Stomach (tissue), 9 donors: ENCODE results near the gene ACADL. TPM values are rescaled to one million over a fixed set of nuclear protein-coding genes. Genes with fewer than 3 reads are reported as not detected.

Experiments
- DNase-seq, 2 donors: peaks; one replicate each; pipeline versions ENCODE4 v3.0.0 to v3.0.0-alpha.2; 2013 to 2019
- H3K27ac ChIP-seq, 5 donors: fragments of 200-600 bp in 4 of 5; sonication (generic) in 4 of 5; one replicate each; pipeline ENCODE4 v1.5.1; 2013 to 2019; ENCODE audit warnings: mild to moderate bottlenecking in 1 of 5, moderate library complexity in 1 of 5
- H3K27me3 ChIP-seq, 3 donors: fragments of 200-600 bp; sonication (generic); one replicate each; pipeline ENCODE4 v1.5.1; 2017 to 2019; ENCODE audit warnings: mixed run types in 1 of 3
- H3K36me3 ChIP-seq, 4 donors: fragments of 200-600 bp; sonication (generic); 1 replicate in 3 of 4; 2 replicates in 1 of 4; pipeline ENCODE4 v1.5.1; 2016 to 2019
- H3K4me1 ChIP-seq, 4 donors: fragments of 200-600 bp; sonication (generic); one replicate each; pipeline ENCODE4 v1.5.1; 2016 to 2019
- H3K4me3 ChIP-seq, 4 donors: fragments of 200-600 bp; sonication (generic) in 3 of 4; one replicate each; pipeline ENCODE4 v1.5.1; 2016 to 2019; ENCODE audit warnings: mild to moderate bottlenecking in 1 of 4
- H3K9me3 ChIP-seq, 4 donors: fragments of 200-600 bp; sonication (generic); one replicate each; pipeline ENCODE4 v1.5.1; 2016 to 2019
- EP300 ChIP-seq: sonication (generic); formaldehyde crosslinking; IDR thresholded peaks from one replicate; pipeline ENCODE4 v1.6.1; 2017; ENCODE audit warnings: antibody characterized with exemption
- POLR2A ChIP-seq, 4 donors: fragments of 450-650 bp; IDR thresholded peaks; one replicate each; pipeline ENCODE4 v1.6.1; 2016; ENCODE audit warnings: antibody characterized with exemption in 4 of 4, control low read depth in 2 of 4, mild to moderate bottlenecking in 1 of 4, moderate library complexity in 1 of 4
- POLR2AphosphoS5 ChIP-seq, 3 donors: sonication (generic); formaldehyde crosslinking; IDR thresholded peaks; one replicate each; pipeline ENCODE4 v1.6.1; 2016; ENCODE audit warnings: antibody characterized with exemption in 3 of 3
- WGBS, 5 donors: extraction: QIAGEN DNeasy Blood & Tissue Kit in 3 of 5; methylation state at CpG; one replicate each; pipeline versions ENCODE4 v1.1.5 to v1.1.7; 2013 to 2018; 5-methylcytosine and 5-hydroxymethylcytosine counted together
- intact Hi-C: fragments of 100-400 bp; cut with DNase I; formaldehyde crosslinking; loops from one replicate; pipeline ENCODE4 v1.15.1; 2023; ENCODE audit warnings: low total_unique reads
- polyA plus RNA-seq, 3 donors: library from polyadenylated mRNA; stranded (reverse); fragments of 200-250 nt; gene quantifications; one replicate each; pipeline ENCODE4 v1.2.3, GENCODE V29; 2013
- total RNA-seq, 5 donors: library from RNA; depleted of rRNA; stranded (reverse); fragments of >200 nt; gene quantifications; one replicate each; pipeline versions ENCODE4 v1.1.0 to v1.2.3, GENCODE V29; 2014 to 2016
- TF ChIP-seq, protein P1 (sequence below), 7 experiments: fragments of 450-650 bp in 4 of 7; fragments of 200-600 bp in 3 of 7; sonication (generic) in 3 of 7; IDR thresholded peaks; one replicate each; pipeline ENCODE4 v1.5.1; 2016 to 2019; ENCODE audit warnings: antibody characterized with exemption in 7 of 7, control low read depth in 2 of 7, mild to moderate bottlenecking in 1 of 7
- donor health status: healthy with polysubstance abuse.
- donor health status: Bipolar disorder and iron deficiency.
- donor health status: healthy.

ACADL gene
- total and polyA plus RNA-seq, 8 donors = 3.3 to 17.5 (median 4.9) TPM; not detected in 2

DNA sequence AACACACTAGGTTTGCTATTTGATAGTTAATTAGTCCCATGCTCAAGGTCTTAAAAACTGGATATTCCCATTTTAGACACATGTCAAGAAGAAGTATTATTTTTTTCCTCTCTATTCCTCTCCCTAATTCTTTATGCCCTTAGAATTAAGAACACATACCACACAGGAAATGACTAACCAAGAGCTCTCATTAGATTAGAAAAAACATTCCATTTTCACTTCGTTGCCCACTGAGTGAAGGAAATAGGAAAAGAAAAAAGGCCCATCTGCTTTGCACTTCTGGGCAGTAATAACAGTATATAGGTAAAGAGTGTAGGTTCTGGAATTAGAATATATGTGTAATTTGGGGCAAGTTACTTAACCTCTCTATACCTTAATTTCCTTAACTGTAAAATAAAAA lies 26.9 kb downstream of the ACADL start:
- Histone ChIP-seq H3K4me3 (no peak overlapping the region), H3K36me3 (no peaks in the 10 kb centered on the region), H3K9me3 (no peaks in the 10 kb centered on the region), H3K4me1 (peaks cover 0 to 30% (median 6%) of the 10 kb centered on the region in 4 donors), H3K27me3 (no peaks in the 10 kb centered on the region), H3K27ac (no peak overlapping the region)
- 9 to 23% (median 18%) methylated on average over 1 of the region's 1 CpG for WGBS, 5 donors
- intact Hi-C loops = loop anchor here (5.0 kb wide), 1 partner anchor 221 kb away; no protein-coding TSS in a partner anchor
- DNase-seq = no peak
- TF ChIP-seq POLR2AphosphoS5 (IDR thresholded peaks at IDR 0.05) (no peak), EP300 (no peak), POLR2A (IDR thresholded peaks at IDR 0.05) (no peak)
- TF ChIP-seq, protein P1, sequence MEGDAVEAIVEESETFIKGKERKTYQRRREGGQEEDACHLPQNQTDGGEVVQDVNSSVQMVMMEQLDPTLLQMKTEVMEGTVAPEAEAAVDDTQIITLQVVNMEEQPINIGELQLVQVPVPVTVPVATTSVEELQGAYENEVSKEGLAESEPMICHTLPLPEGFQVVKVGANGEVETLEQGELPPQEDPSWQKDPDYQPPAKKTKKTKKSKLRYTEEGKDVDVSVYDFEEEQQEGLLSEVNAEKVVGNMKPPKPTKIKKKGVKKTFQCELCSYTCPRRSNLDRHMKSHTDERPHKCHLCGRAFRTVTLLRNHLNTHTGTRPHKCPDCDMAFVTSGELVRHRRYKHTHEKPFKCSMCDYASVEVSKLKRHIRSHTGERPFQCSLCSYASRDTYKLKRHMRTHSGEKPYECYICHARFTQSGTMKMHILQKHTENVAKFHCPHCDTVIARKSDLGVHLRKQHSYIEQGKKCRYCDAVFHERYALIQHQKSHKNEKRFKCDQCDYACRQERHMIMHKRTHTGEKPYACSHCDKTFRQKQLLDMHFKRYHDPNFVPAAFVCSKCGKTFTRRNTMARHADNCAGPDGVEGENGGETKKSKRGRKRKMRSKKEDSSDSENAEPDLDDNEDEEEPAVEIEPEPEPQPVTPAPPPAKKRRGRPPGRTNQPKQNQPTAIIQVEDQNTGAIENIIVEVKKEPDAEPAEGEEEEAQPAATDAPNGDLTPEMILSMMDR (IDR thresholded peaks at IDR 0.05) = no peak

DNA sequence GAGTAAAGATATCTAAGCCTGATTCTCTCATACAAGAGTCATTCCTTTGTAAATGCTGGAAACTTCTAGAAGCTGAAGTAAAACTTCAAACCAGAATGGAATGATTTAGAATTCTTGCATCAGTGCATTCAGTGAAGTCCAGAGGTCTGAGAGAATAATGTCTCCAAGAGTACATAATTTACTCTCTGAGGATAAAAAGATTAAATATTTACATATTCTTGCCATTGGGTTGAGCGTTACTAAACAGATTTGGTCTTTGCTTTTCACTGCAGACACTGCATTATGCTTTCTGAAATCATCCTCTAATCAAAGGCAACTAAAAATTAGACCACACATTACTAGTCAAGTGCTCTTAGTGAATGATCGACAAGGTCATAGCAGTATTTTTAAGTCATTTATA lies 27.5 kb downstream of the ACADL start:
- DNase-seq = no peak
- no peak overlapping the region for H3K27ac ChIP-seq
- intact Hi-C loops = loop anchor here (5.0 kb wide), 1 partner anchor 220 kb away; no protein-coding TSS in a partner anchor
- WGBS, 5 donors = 21 to 40% (median 37%) methylated on average over 2 of the region's 2 CpGs
- no peaks in the 10 kb centered on the region for H3K36me3 ChIP-seq
- H3K27me3 ChIP-seq = no peaks in the 10 kb centered on the region
- TF ChIP-seq EP300 = no peak
- TF ChIP-seq POLR2A (IDR thresholded peaks at IDR 0.05) = no peak
- TF ChIP-seq, protein P1 (IDR thresholded peaks at IDR 0.05) = no peak
- no peak for TF ChIP-seq POLR2AphosphoS5 (IDR thresholded peaks at IDR 0.05)
- peaks cover 0 to 30% (median 6%) of the 10 kb centered on the region in 4 donors for H3K4me1 ChIP-seq
- no peak overlapping the region for H3K4me3 ChIP-seq
- no peaks in the 10 kb centered on the region for H3K9me3 ChIP-seq

DNA sequence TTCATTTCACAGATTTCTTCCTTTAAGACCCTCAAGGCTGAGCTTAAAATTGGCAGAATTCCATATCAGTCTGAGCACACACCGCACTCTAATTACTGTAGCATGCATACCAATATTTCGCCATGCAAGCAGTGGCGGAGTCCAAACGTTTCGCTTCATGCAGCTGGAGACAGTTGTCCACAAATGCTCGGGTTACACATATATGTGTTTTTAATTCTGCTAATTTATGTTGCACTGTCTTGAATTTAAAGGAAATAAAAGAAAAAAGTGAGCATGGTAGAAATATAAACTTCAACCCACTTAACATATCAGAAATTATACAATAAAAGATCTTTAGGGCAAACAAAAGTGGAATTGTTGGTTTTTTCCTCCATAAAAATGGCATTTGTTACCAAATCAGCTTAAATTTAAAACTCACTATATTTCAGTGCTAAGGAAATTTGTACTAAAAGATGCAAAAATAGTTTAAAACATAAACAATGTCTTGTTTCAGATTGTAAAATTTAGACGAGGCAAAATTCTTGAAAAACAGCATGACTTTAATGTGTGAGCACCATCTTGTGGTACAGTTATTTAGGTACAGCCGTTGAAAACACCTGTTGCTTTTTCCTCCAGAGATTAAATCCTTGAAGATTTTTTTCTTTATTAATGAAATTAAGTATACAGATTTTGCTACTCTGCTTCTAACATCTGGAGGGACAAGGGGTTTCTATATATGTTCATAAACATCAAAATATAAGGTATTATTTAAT lies 30.0 kb downstream of the ACADL start:
- H3K9me3 ChIP-seq = no peaks in the 10 kb centered on the region
- intact Hi-C loops = loop anchor here (5.0 kb wide), 1 partner anchor 218 kb away; no protein-coding TSS in a partner anchor
- DNase-seq = peak in 1 of 2 donors; percentile 82
- peak overlapping the region; percentile 18 to 42 (median 37) for H3K4me3 ChIP-seq
- WGBS, 5 donors = 8 to 31% (median 16%) methylated on average over 8 of the region's 8 CpGs
- no peaks in the 10 kb centered on the region for H3K27me3 ChIP-seq
- H3K27ac ChIP-seq = no peak overlapping the region
- no peak for TF ChIP-seq POLR2AphosphoS5 (IDR thresholded peaks at IDR 0.05)
- TF ChIP-seq, protein P1 (IDR thresholded peaks at IDR 0.05) = peak in 5 of 7 experiments; percentile 49 to 80 (median 64)
- peaks cover 0 to 30% (median 6%) of the 10 kb centered on the region in 4 donors for H3K4me1 ChIP-seq
- no peaks in the 10 kb centered on the region for H3K36me3 ChIP-seq

DNA sequence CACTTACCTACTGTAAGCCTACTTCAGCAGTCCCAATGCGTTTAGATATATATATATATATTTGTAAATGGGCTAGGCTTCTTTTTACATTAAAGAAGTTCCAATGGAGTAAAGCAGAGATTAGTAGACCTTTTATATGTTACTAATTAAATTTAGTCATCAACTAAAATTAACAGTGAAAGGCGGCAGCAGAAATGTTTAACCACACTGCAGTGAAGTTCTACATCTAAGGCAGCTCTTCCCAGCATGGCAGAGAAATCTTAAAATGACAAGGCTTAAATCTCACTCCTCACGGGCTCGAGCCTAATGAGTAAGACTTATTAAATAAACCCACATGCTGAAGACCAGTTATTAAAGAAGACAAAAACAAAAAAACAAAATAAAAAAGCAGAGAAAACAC lies 34.9 kb downstream of the ACADL start:
- Histone ChIP-seq H3K36me3 (no peaks in the 10 kb centered on the region), H3K4me3 (no peak overlapping the region), H3K27me3 (no peaks in the 10 kb centered on the region), H3K4me1 (peaks cover 0 to 16% (median 2%) of the 10 kb centered on the region in 4 donors), H3K9me3 (peaks cover 0 to 10% (median 8%) of the 10 kb centered on the region in 4 donors), H3K27ac (peak overlapping the region in 4 of 5 donors; percentile 14 to 64 (median 49))
- TF ChIP-seq POLR2AphosphoS5 (IDR thresholded peaks at IDR 0.05) (no peak), POLR2A (IDR thresholded peaks at IDR 0.05) (no peak), EP300 (no peak)
- TF ChIP-seq, protein P1 (IDR thresholded peaks at IDR 0.05) = no peak
- intact Hi-C loops = no loop called here
- DNase-seq = peak in 1 of 2 donors; percentile 28
- WGBS, 5 donors = 25 to 56% (median 45%) methylated on average over 4 of the region's 4 CpGs
